Hematopoietic multipotent progenitor cell treated with erythropoietin and hydrocortisone succinate and interleukin-3 and kit ligand, for 15 days (in vitro differentiated cells): Measurements from ENCODE around the gene HAAO.
"Not testable (repeated sequence)": the region's sequence is repeated elsewhere in the genome, so short reads cannot be mapped to it uniquely, and the experiment has no call there.

Experiments
- DNase-seq: peaks from one replicate; pipeline ENCODE4 v3.0.0-alpha.2; 2015; ENCODE audit warnings: low spot score

The HAAO gene

GRCh38 chr2:42747422-42747821, 45.0 kb downstream of the HAAO start:
- no peak for DNase-seq

- DNase-seq: no peak
Observed at GRCh38 chr2:42744545-42745082, 47.8 kb downstream of the HAAO start.

DNA sequence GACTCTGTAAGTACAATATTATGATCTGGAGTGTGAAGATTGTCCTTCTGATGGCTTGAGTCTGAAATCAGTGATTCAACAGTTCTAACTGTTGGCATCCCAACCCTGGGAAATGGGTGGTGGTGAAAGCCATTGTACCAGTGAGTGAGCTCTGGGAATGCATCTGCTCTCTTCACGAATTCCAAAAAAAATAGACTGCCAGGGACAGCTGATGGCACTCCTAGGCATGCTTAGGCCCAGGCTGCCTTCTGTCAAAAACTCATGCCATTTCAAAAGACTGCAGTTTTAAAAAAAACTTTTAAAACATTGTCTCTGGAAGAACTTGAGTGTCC, 48.8 kb downstream of the HAAO start:
- DNase-seq: no peak

DNA sequence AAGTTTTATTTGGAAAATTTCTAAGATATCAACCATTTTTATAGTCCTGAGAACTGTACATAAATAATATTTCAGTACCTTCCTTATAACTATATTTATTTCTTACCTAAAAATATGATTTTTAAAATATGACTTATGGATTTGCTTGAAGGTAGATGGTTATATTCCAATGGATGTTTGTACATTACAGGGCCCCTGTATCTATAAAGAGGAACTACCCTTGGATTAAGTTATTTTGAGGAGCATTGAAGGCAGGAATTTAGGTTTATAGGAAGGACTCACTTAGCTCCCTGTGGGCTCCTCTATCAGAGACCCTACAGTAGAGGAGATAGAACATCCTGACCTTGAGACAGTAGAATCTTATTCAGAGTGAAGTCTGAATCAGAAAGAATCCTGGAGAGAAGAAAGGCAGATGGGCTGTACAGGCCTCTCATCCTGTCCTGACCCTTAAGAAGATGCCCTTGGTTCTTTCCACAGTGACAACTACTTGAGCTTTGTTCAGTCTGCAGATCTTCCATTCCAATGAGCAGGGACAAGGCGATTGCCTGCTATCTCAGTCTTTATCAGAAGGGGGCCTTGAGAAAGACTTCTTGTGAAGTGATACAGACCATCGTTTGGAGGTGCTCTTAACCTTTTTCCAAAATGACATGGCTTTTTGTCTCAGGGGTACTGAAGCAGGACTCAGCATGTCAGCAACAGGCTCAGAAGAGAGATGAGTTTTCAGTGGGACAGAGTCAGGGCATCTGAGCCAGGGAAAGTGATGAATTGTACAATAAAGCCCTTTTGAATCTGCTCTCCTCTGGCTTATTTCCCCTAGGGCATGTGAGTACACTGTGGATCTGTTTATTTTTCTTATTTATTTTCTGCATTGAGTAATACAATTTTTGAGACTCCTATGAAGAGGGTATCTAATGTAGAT, 49.4 kb downstream of the HAAO start:
- DNase-seq: no peak

- DNase-seq: no peak
Observed at GRCh38 chr2:42741140-42741539, 51.2 kb downstream of the HAAO start.

DNA sequence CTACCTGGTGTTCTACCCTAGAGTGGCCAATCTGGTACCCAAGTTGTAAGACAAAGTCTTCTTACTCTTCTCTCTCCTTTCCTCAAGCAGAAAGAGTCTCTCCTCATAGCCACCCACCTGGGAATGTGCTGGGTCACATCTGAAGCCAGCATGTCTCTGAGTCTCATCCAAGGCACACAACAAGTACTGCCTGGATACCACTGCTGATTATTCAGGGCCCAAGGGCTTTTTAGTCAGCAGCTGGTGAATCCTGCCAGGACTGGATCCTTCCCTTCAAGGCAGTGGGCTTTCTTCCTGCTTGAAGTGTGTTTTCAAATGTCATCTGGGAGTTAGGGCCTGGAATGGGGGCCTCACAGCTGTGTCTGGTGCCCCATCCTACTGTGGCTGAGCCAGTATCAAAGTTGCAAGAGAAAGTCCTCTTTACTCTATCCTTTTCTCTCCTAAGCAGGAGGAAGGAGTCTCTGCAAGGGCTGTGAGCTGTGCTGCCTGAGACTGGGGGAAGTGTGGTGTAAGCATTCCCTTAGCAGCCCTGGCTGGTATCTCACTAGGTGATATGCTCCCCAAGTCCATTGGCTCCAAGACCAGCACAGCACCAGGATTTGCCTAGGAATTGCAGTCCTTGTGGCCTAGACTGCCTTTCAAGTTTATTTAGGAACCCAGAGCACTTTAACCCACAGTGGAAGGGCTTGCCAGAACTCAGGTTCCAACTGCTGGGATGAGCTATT, 55.6 kb downstream of the HAAO start:
- no peak for DNase-seq

DNA sequence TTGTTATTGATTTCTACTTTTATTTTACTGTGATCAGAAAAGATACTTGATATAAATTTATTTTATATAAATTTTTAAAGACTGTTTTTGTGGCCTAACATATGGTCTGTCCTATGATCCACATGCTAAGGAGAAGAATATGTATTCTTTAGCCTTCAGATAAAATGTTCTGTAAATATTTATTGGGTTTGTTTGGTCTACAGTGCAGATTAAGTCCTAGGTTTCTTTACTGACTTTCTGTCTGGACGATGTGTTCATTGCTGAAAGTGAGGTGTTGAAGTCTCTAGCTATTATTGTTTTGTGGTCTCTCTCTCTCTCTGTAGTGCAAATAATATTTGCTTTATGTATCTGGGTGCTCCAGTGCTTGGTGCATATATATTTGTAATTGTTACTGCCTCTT, 58.5 kb downstream of the HAAO start:
- no peak for DNase-seq

DNA sequence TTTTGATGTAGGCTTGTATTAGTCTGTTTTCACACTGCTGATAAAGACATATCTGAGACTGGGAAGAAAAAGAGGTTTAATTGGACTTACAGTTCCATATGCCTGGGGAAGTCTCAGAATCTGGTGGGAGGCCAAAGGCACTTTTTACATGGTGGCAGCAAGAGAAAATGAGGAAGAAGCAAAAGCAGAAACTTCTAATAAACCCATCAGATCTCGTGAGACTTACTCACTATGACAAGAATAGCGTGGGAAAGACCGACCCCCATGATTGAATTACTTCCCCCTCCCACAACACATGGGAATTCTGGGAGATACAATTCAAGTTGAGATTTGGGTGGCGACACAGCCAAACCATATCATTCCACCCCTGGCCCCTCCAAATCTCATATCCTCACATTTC, 61.1 kb downstream of the HAAO start:
- DNase-seq: not testable (repeated sequence)

- no peak for DNase-seq
Observed at GRCh38 chr2:42726680-42727079, 65.7 kb downstream of the HAAO start.

- no peak for DNase-seq
Observed at GRCh38 chr2:42725657-42726056, 66.7 kb downstream of the HAAO start.

GRCh38 chr2:42724886-42725285, 67.5 kb downstream of the HAAO start:
- DNase-seq: no peak

- no peak for DNase-seq
Observed at GRCh38 chr2:42723465-42723864, 68.9 kb downstream of the HAAO start.

DNA sequence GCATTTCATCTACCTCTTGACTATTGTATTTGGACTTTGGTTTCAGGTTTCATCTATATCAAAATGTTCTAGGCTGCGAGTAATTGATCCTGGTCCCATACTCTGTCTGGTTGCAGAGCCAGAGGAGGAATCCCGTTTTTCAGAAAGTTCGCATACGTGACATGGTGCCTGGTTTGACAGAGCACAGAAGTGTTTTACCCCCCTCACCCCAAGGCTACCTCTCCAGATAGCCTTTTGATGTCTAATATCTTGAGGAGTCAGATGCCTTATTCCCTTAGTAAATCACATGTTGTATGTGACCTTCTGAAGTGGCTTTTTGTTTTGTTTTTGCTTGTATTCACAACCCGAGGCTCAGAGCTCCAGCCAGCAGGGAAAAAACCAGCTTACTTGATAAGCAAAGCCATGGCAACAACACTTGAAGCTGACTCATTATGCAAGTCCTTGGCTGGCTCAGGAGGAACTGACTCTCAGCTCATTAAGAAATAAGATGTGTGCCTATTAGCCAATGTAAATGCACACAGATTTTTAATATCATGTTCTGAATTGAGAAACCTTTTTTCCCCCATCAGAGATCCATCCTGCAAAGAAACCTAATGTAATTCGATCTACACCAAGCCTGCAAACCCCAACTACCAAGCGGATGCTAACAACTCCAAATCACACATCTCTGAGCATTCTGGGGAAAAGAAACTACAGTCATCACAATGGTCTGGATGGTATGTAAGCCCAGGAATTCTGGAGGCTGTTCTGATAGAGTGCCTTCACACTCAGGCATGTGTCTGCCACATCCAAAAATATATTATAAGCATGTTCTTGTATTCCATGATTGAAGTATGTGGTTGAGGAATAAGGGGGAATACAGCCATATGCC, 69.8 kb downstream of the HAAO start:
- no peak for DNase-seq

GRCh38 chr2:42721898-42722297, 70.5 kb downstream of the HAAO start:
- no peak for DNase-seq
